CD4-positive, alpha-beta T cell treated with Interleukin-4 for 1 hour (primary cell): Measurements from ENCODE around the gene SLC38A7.
A peak's percentile ranks its signal among the peaks of the same experiment; 100 is the strongest.
"Not testable (repeated sequence)": the region's sequence is repeated elsewhere in the genome, so short reads cannot be mapped to it uniquely, and the experiment has no call there.

Source experiments
- DNase-seq, 2 donors: peaks; one replicate each; pipeline ENCODE4 v3.0.0-alpha.2; 2020 to 2022

Gene SLC38A7

GRCh38 chr16:58678269-58678668 is 6.3 kb downstream of the SLC38A7 start:
- no peak for DNase-seq

GRCh38 chr16:58670946-58671583 is 13.5 kb downstream of the SLC38A7 start:
- no peak for DNase-seq

GRCh38 chr16:58670177-58670576 is 14.4 kb downstream of the SLC38A7 start:
- no peak for DNase-seq

- no peak for DNase-seq
Observed at GRCh38 chr16:58665200-58665599, 19.4 kb downstream of the SLC38A7 start.

GRCh38 chr16:58661199-58661830 is 23.3 kb downstream of the SLC38A7 start:
- DNase-seq = peak; percentile 32 to 39

GRCh38 chr16:58659911-58660310 is 24.7 kb downstream of the SLC38A7 start:
- DNase-seq = not testable (repeated sequence)

- DNase-seq = no peak
Observed at GRCh38 chr16:58658796-58659211, 25.8 kb downstream of the SLC38A7 start.

- DNase-seq = no peak
Observed at GRCh38 chr16:58656899-58657298, 27.7 kb downstream of the SLC38A7 start.

- DNase-seq = no peak
Observed at GRCh38 chr16:58655215-58655596, 29.4 kb downstream of the SLC38A7 start.

GRCh38 chr16:58654560-58655214 is 29.9 kb downstream of the SLC38A7 start:
- DNase-seq = no peak

- no peak for DNase-seq
Observed at GRCh38 chr16:58652741-58653140, 31.8 kb downstream of the SLC38A7 start.

- no peak for DNase-seq
Observed at GRCh38 chr16:58651965-58652348, 32.6 kb downstream of the SLC38A7 start.

- DNase-seq = no peak
Observed at GRCh38 chr16:58649707-58650106, 34.9 kb downstream of the SLC38A7 start.

GRCh38 chr16:58647107-58647506 is 37.5 kb downstream of the SLC38A7 start:
- no peak for DNase-seq

- no peak for DNase-seq
Observed at GRCh38 chr16:58644765-58645487, 39.6 kb downstream of the SLC38A7 start.

GRCh38 chr16:58644108-58644507 is 40.5 kb downstream of the SLC38A7 start:
- no peak for DNase-seq

GRCh38 chr16:58640949-58641348 is 43.6 kb downstream of the SLC38A7 start:
- DNase-seq = no peak

- DNase-seq = no peak
Observed at GRCh38 chr16:58639836-58640235, 44.7 kb downstream of the SLC38A7 start.

- no peak for DNase-seq
Observed at GRCh38 chr16:58639230-58639629, 45.3 kb downstream of the SLC38A7 start.

GRCh38 chr16:58638148-58639036 is 46.2 kb downstream of the SLC38A7 start:
- no peak for DNase-seq

- DNase-seq = not testable (repeated sequence)
Observed at GRCh38 chr16:58637021-58637420, 47.5 kb downstream of the SLC38A7 start.

- DNase-seq = no peak
Observed at GRCh38 chr16:58636466-58636865, 48.1 kb downstream of the SLC38A7 start.

GRCh38 chr16:58635502-58635901 is 49.1 kb downstream of the SLC38A7 start:
- DNase-seq = no peak
